VCaP (cell line): ENCODE data around the gene RAD51.
A peak's percentile ranks its signal among the peaks of the same experiment; 100 is the strongest.

Source experiments
- H3K27ac ChIP-seq: fragments of 450-650 bp; 2 replicates; pipeline ENCODE4 v1.5.1; 2017
- CTCF ChIP-seq: fragments of 450-650 bp; conservative IDR thresholded peaks from 2 replicates; pipeline ENCODE4 v1.5.1; 2017; ENCODE audit warnings: mild to moderate bottlenecking, moderate library complexity

RAD51 gene

GRCh38 chr15:40775740-40776536, 81.0 kb downstream of the RAD51 start:
- no peak for TF ChIP-seq CTCF
- H3K27ac ChIP-seq: no peak overlapping the region

- no peak for TF ChIP-seq CTCF
- H3K27ac ChIP-seq: peak overlapping the region; percentile 4; the same call in 1 of the 2 replicates
Measured at GRCh38 chr15:40776537-40777141, 81.7 kb downstream of the RAD51 start.
